Measurements from ENCODE around the gene ZNF512. TPM values are rescaled to one million over a fixed set of nuclear protein-coding genes. Genes with fewer than 3 reads are reported as not detected.

ZNF512 gene
- total RNA-seq, 1 experiment from 2014 or later = 37.6 TPM

DNA sequence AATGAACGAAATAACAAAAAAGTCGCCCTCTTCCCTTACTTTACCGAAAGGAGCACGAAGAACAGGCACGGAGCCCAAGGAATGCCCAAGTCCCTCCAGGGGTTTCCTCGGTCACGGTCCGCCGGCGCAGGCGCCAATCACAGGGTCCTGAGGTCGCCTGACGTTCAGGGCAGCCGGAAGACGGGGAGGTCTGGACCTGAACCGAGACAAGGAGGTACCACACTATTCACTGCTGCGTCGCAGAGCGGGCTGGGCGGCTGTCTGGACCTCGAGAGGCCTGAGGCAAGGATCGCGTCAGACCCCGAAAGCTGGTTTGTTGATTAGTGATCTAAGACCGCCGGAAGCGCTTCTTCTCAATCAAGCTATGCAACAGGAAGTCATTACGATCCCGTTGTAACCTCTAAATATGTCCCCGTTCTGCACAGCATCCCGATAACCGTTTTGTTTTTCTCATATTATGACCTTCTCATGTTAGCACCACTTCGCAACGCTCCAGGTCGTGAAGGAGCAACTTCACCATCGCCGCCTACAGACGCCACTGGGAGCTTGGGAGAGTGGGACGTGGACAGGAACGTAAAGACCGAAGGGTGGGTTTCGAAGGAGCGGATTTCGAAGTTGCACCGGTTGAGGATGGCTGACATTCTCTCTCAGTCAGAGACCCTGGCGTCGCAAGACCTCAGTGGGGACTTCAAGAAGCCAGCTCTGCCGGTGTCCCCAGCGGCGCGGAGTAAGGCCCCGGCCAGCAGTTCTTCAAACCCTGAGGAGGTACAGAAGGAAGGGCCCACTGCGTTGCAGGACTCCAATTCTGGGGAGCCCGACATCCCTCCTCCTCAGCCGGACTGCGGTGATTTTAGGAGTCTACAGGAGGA lies 80.7 kb downstream of the ZNF512 start, which contains the start of the genes SLC4A1AP and SUPT7L:
SLC4A1AP (plus strand) TSS at position 605 of the 869 bp plus-strand sequence; CDS start at position 631, 26 bp downstream.
SUPT7L (minus strand) TSS at position 330 of the 869 bp plus-strand sequence. CDS start 1,422 bp downstream, outside the sequence.
- peak; percentile 88 for DNase-seq (ENCODE audit: low read depth)
- in situ Hi-C loops (cut with HindIII; ENCODE audit: low pct_unique_long_range_greater_than_20kb, low sequenced_read_pairs) = no loop called here

DNA sequence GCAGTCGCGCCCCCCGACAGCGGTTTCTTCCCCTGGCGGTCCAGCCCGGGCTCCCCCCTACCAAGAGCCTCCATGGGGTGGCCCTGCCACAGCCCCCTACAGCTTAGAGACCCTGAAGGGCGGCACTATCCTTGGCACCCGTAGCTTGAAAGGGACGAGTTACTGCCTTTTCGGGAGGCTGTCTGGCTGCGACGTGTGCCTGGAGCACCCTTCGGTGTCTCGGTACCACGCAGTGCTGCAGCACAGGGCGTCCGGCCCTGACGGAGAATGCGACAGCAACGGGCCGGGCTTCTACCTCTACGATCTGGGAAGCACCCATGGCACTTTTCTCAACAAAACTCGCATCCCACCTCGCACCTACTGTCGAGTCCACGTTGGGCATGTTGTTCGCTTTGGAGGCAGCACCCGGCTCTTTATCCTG lies 81.3 kb downstream of the ZNF512 start:
- DNase-seq (ENCODE audit: low read depth) = no peak
- in situ Hi-C loops (cut with HindIII; ENCODE audit: low pct_unique_long_range_greater_than_20kb, low sequenced_read_pairs) = no loop called here

DNA sequence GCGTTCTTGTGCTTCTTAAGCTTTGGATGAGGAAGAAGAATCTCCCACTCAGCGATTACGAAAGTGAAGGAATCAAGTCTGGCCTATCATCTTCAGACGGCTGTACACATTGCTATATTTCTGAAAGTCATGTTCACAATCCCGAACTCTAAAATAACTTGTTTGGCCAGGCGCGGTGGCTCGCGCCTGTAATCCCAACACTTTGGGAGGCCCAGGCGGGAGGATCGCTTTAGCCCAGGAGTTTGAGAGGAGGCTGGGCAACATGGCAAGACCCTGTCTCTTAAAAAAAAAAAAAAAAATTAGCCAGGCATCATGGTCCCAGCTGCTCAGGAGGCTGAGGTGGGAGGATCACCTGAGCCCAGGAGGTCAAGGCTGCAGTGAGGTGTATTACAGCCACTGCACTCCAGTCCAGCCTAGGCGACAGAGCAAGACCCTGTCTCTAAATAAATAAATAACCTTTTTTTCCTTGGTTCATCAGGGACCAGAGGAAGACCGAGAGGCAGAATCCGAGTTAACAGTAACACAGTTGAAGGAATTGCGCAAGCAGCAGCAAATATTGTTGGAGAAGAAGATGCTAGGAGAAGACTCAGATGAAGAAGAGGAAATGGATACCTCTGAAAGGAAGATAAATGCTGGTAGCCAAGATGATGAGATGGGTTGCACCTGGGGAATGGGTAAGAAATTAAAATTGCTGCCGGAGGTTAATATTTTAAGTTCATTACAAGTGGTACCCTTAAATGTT lies 82.0 kb downstream of the ZNF512 start:
- no peak for DNase-seq (ENCODE audit: low read depth)
- in situ Hi-C loops (cut with HindIII; ENCODE audit: low pct_unique_long_range_greater_than_20kb, low sequenced_read_pairs) = no loop called here

DNA sequence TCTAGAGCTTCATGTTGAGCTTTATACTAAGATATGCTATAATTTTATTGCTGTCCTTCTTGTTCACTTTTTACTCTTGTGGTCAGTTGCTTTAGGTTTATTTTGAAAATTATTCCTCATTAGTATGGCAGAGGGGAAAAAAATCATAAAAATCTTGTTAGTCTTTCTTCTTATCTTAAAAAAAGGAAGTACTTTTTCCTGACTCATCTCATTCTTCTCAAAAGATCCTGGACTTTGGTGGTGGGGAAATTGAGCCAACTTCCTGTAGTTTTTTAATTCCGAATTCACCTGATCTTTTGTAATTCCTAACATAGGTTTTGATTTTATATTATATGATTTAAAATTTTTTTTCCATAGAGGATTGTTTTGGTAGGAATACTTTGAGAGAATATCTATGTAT lies 84.6 kb downstream of the ZNF512 start:
- no peak for DNase-seq (ENCODE audit: low read depth)
- in situ Hi-C loops (cut with HindIII; ENCODE audit: low pct_unique_long_range_greater_than_20kb, low sequenced_read_pairs) = no loop called here

DNA sequence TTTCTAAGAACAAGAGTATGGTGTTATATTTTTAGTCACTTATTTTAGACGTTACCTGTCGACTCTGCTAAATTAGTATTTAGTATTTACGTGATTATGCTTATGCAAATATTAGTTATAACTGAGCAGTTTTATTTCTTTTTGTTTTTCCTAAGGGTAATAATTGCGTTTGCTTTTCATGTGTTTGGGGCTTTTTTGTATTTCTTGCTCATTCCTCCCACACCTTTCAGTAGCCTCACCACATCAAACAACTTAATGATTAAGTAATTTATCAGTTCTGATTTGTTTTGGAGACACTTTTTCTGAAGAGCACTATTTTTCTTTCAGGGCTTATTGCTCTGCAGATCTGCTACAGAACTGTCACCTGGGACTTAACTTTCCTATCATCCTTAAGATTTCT lies 88.4 kb downstream of the ZNF512 start:
- no peak for DNase-seq (ENCODE audit: low read depth)
- in situ Hi-C loops (cut with HindIII; ENCODE audit: low pct_unique_long_range_greater_than_20kb, low sequenced_read_pairs) = no loop called here

Other genes with a start within 250 kb of the ZNF512 start
- 68.2 and 70.7 TPM in 2 replicates for gene GTF3C2, start 226.3 kb upstream of the ZNF512 start, total RNA-seq (2014; rRNA removed; shearing (Covaris generic); ENCODE audit: low replicate concordance)
- gene EIF2B4, start 212.7 kb upstream of the ZNF512 start, total RNA-seq (2014; rRNA removed; shearing (Covaris generic); ENCODE audit: low replicate concordance) = 23.5 and 43.0 TPM in 2 replicates
- gene SNX17, start 212.4 kb upstream of the ZNF512 start, total RNA-seq (2014; rRNA removed; shearing (Covaris generic); ENCODE audit: low replicate concordance) = 307 and 358 TPM in 2 replicates
- 12.3 and 19.0 TPM in 2 replicates for gene ZNF513, start 202.3 kb upstream of the ZNF512 start, total RNA-seq (2014; rRNA removed; shearing (Covaris generic); ENCODE audit: low replicate concordance)
- gene PPM1G, start 173.5 kb upstream of the ZNF512 start, total RNA-seq (2014; rRNA removed; shearing (Covaris generic); ENCODE audit: low replicate concordance) = 148 and 186 TPM in 2 replicates
- gene NRBP1, start 154.4 kb upstream of the ZNF512 start, total RNA-seq (2014; rRNA removed; shearing (Covaris generic); ENCODE audit: low replicate concordance) = 146 and 150 TPM in 2 replicates
- not detected in 2 replicates for gene KRTCAP3, start 140.7 kb upstream of the ZNF512 start, total RNA-seq (2014; rRNA removed; shearing (Covaris generic); ENCODE audit: low replicate concordance)
- 8.6 and 13.9 TPM in 2 replicates for gene IFT172, start 93.3 kb upstream of the ZNF512 start, total RNA-seq (2014; rRNA removed; shearing (Covaris generic); ENCODE audit: low replicate concordance)
- 9.0 and 11.4 TPM in 2 replicates for gene FNDC4, start 87.8 kb upstream of the ZNF512 start, total RNA-seq (2014; rRNA removed; shearing (Covaris generic); ENCODE audit: low replicate concordance)
- 6.0 and 8.9 TPM in 2 replicates for gene GCKR, start 86.2 kb upstream of the ZNF512 start, total RNA-seq (2014; rRNA removed; shearing (Covaris generic); ENCODE audit: low replicate concordance)
- 3.7 and 6.0 TPM in 2 replicates for gene CCDC121, start 46.0 kb downstream of the ZNF512 start, total RNA-seq (2014; rRNA removed; shearing (Covaris generic); ENCODE audit: low replicate concordance)
- gene GPN1, start 46.0 kb downstream of the ZNF512 start, total RNA-seq (2014; rRNA removed; shearing (Covaris generic); ENCODE audit: low replicate concordance) = 47.2 and 58.4 TPM in 2 replicates
- gene SUPT7L, start 80.6 kb downstream of the ZNF512 start, total RNA-seq (2014; rRNA removed; shearing (Covaris generic); ENCODE audit: low replicate concordance) = 17.3 and 24.8 TPM in 2 replicates
- gene SLC4A1AP, start 80.8 kb downstream of the ZNF512 start, total RNA-seq (2014; rRNA removed; shearing (Covaris generic); ENCODE audit: low replicate concordance) = 27.6 and 37.5 TPM in 2 replicates
- gene MRPL33, start 188.7 kb downstream of the ZNF512 start, total RNA-seq (2014; rRNA removed; shearing (Covaris generic); ENCODE audit: low replicate concordance) = 288 and 289 TPM in 2 replicates

All from Caki2 (cell line).